CD4-positive, alpha-beta T cell (primary cell): ENCODE data around the gene AGBL4. TPM values are rescaled to one million over a fixed set of nuclear protein-coding genes. Genes with fewer than 3 reads are reported as not detected.

Source experiments
- ATAC-seq: fragments of 200-7000 bp; cut with Tn5 transposase; one replicate; pipeline ENCODE4 v1.10.0; 2022; ENCODE audit warnings: mild to moderate bottlenecking; ENCODE audit not compliant: poor library complexity
- CTCF ChIA-PET: fragments of 350-600 bp; sonication (Branson Sonifier 250); formaldehyde crosslinking; loops from one replicate; lab custom pipeline; 2021; ENCODE audit warnings: antibody characterized with exemption, inconsistent platforms; lab: Charles Lee
- POLR2A ChIA-PET: fragments of 350-600 bp; sonication (Branson Sonifier 250); formaldehyde crosslinking; loops from one replicate; lab custom pipeline; 2021; ENCODE audit warnings: antibody characterized with exemption, inconsistent platforms; lab: Charles Lee
- DNase-seq, 14 experiments: peaks; one replicate each; pipeline ENCODE4 v3.0.0-alpha.2; 2013 to 2020; ENCODE audit warnings: mixed read lengths in 2 of 14
- H3K27ac ChIP-seq, 2 donors: one replicate each; pipeline versions ENCODE4 v1.5.1 to v1.7.0; 2013; ENCODE audit warnings: low read length in 2 of 2, low read depth in 1 of 2, mild to moderate bottlenecking in 1 of 2
- H3K27me3 ChIP-seq, 2 experiments: 1 replicate in 1 of 2; 2 replicates in 1 of 2; pipeline versions ENCODE4 v1.6.1 to v1.7.0; 2013; ENCODE audit warnings: low read length in 2 of 2, control low read depth in 1 of 2, mild to moderate bottlenecking in 1 of 2, moderate library complexity in 1 of 2; ENCODE audit not compliant: insufficient read depth in 2 of 2, control insufficient read depth in 1 of 2
- H3K36me3 ChIP-seq: one replicate; pipeline ENCODE4 v1.6.1; 2013; ENCODE audit warnings: low read length, control low read depth; ENCODE audit not compliant: insufficient read depth
- H3K4me1 ChIP-seq: one replicate; pipeline ENCODE4 v1.6.1; 2013; ENCODE audit warnings: low read length, control low read depth; ENCODE audit not compliant: insufficient read depth
- H3K4me3 ChIP-seq: one replicate; pipeline ENCODE4 v1.5.1; 2013; ENCODE audit warnings: mild to moderate bottlenecking, low read length, moderate library complexity
- H3K9me3 ChIP-seq, 2 experiments: 1 replicate in 1 of 2; 2 replicates in 1 of 2; pipeline versions ENCODE4 v1.6.1 to v1.7.0; 2013; ENCODE audit warnings: low read length in 2 of 2, mild to moderate bottlenecking in 2 of 2, control low read depth in 1 of 2, moderate library complexity in 1 of 2; ENCODE audit not compliant: control insufficient read depth in 1 of 2, insufficient read depth in 1 of 2
- H3K27ac Mint-ChIP-seq: one replicate; pipeline ENCODE4 v1.8.0; 2020; ENCODE audit warnings: mixed read lengths
- H3K27me3 Mint-ChIP-seq: one replicate; pipeline ENCODE4 v1.8.0; 2021; ENCODE audit warnings: mixed read lengths
- H3K36me3 Mint-ChIP-seq: one replicate; pipeline ENCODE4 v1.8.0; 2021; ENCODE audit warnings: low read depth, mixed read lengths
- H3K4me1 Mint-ChIP-seq: one replicate; pipeline ENCODE4 v1.8.0; 2021; ENCODE audit warnings: low read depth, mixed read lengths
- H3K4me3 Mint-ChIP-seq: one replicate; pipeline ENCODE4 v1.8.0; 2020; ENCODE audit warnings: mild to moderate bottlenecking, mixed read lengths
- H3K9me3 Mint-ChIP-seq: one replicate; pipeline ENCODE4 v1.8.0; 2020; ENCODE audit warnings: mixed read lengths
- CTCF ChIP-seq: fragments of 200-600 bp; IDR thresholded peaks from one replicate; pipeline ENCODE4 v1.8.0; 2022; ENCODE audit warnings: antibody characterized with exemption, mild to moderate bottlenecking
- intact Hi-C, 2 experiments: fragments of 100-400 bp; cut with DNase I in 1 of 2; cut with micrococcal nuclease in 1 of 2; formaldehyde crosslinking; loops; one replicate each; pipeline versions ENCODE4 v1.15.1 to v1.9.0; 2023 to 2025; cut with DNase I, micrococcal nuclease
- total RNA-seq, 174 experiments: library from RNA in 2 of 174; stranded (reverse) in 2 of 174; gene quantifications; one replicate each; pipeline ENCODE4 v1.2.3 and lab custom pipeline; 2021 to 2026

Gene AGBL4
- total RNA-seq, 2 experiments from 2014 or later, result 0.11 TPM; not detected in 1

DNA sequence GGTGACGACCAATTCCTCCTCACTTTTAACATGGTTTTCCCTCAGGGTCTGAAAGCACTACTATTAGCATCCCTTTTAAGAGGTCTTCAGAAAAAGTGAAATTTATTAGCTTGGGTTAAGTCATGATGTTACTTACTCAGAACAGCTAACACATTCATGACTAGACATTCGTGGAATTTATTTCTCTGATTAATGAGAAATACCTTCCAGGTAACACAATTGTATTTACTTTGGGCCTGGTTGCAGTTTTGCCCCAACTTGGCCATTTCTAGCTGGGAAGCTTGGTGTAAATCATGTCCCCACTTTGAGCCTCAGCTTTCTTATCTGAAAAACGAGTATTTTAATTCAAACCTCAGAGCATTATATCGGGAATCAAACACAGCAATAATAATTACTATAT is 1432.6 kb downstream of the AGBL4 start:
- Mint-ChIP-seq H3K36me3 (no peaks in the 10 kb centered on the region), H3K27ac (no peak overlapping the region), H3K4me3 (no peak overlapping the region), H3K9me3 (no peaks in the 10 kb centered on the region), H3K4me1 (no peaks in the 10 kb centered on the region), H3K27me3 (peaks cover 31% of the 10 kb centered on the region)
- DNase-seq (no peak), ATAC-seq (no peak)
- ChIA-PET CTCF (no interaction called here), POLR2A (no interaction called here)
- H3K9me3 ChIP-seq, result no peaks in the 10 kb centered on the region
- peaks cover 0 to 5% of the 10 kb centered on the region in 2 experiments for H3K27me3 ChIP-seq
- H3K36me3 ChIP-seq, result no peaks in the 10 kb centered on the region
- H3K27ac ChIP-seq, result no peak overlapping the region
- H3K4me3 ChIP-seq, result no peak overlapping the region
- H3K4me1 ChIP-seq, result no peaks in the 10 kb centered on the region
- intact Hi-C loops, result no loop called here
- TF ChIP-seq CTCF, result no peak

DNA sequence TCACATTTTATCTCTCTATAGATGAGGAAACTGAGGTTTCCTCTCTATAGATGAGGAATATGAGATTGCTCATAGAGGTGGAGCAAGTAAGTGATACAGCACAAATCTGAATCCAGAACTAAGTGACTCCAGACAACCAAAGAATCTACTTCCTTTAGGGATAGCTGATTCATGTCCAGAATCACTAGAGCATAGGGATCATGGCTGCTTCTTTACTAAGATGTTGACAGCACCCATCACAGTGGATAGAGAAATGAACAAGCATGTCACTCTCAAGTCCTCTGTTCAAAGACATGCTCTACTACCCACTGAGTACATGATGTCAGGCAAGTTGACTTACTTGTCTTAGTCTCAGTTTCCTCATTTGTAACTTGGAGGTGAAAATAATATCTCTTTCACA is 1435.7 kb downstream of the AGBL4 start:
- no peak for TF ChIP-seq CTCF
- H3K4me3 Mint-ChIP-seq, result no peak overlapping the region

DNA sequence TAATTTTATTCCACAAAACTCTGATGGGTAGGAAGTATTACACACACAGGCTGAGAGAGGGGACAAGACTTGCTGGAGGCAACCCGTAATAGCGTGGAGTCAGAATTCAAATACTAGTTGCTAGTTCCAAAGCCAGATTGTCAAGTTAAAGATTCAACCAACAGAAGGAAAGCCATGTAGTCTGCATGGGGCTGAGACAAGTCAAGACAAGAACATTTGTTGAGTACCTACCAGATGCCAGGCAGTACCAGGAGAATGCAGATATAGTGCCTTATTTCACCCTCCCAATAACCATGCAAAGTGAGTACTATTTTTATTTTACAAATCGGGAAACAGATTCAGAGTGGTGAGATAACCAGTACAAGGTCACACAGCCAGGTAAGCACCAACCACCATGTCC is 1441.3 kb downstream of the AGBL4 start:
- Histone ChIP-seq H3K9me3 (no peaks in the 10 kb centered on the region), H3K4me1 (no peaks in the 10 kb centered on the region), H3K36me3 (no peaks in the 10 kb centered on the region), H3K4me3 (no peak overlapping the region), H3K27me3 (peaks cover 0 to 5% of the 10 kb centered on the region in 2 experiments), H3K27ac (no peak overlapping the region)
- no peak for DNase-seq
- no peak for ATAC-seq
- Mint-ChIP-seq H3K4me3 (no peak overlapping the region), H3K36me3 (no peaks in the 10 kb centered on the region), H3K27me3 (peaks cover 24% of the 10 kb centered on the region), H3K4me1 (no peaks in the 10 kb centered on the region), H3K27ac (no peak overlapping the region), H3K9me3 (no peaks in the 10 kb centered on the region)
- TF ChIP-seq CTCF, result no peak
- CTCF ChIA-PET, result no interaction called here
- POLR2A ChIA-PET, result no interaction called here
- intact Hi-C loops, result no loop called here

More for the DNA sequence above, 1435.7 kb downstream of the AGBL4 start:
- intact Hi-C loops, result no loop called here
- H3K4me1 Mint-ChIP-seq, result no peaks in the 10 kb centered on the region
- Histone ChIP-seq H3K4me1 (no peaks in the 10 kb centered on the region), H3K27me3 (peaks cover 0 to 3% of the 10 kb centered on the region in 2 experiments), H3K4me3 (no peak overlapping the region), H3K36me3 (no peaks in the 10 kb centered on the region), H3K9me3 (no peaks in the 10 kb centered on the region), H3K27ac (no peak overlapping the region)
- no peak overlapping the region for H3K27ac Mint-ChIP-seq
- H3K9me3 Mint-ChIP-seq, result no peaks in the 10 kb centered on the region
- ChIA-PET POLR2A (no interaction called here), CTCF (no interaction called here)
- ATAC-seq (no peak), DNase-seq (no peak)
- no peaks in the 10 kb centered on the region for H3K36me3 Mint-ChIP-seq
- peaks cover 37% of the 10 kb centered on the region for H3K27me3 Mint-ChIP-seq
